CD14-positive monocyte (primary cell): ENCODE measurements around the gene MFN1. TPM values are rescaled to one million over a fixed set of nuclear protein-coding genes. Genes with fewer than 3 reads are reported as not detected.

Experiments used
- DNase-seq, 3 donors: peaks; one replicate each; pipeline ENCODE4 v3.0.0-alpha.2; 2011 to 2022
- H2AFZ ChIP-seq: 2 replicates; pipeline ENCODE4 v1.6.0; 2012; ENCODE audit warnings: mild to moderate bottlenecking, low read depth, low read length, inconsistent platforms; ENCODE audit not compliant: insufficient read depth, poor library complexity, severe bottlenecking
- H3K27ac ChIP-seq, 2 donors: 1 replicate in 1 of 2; 2 replicates in 1 of 2; pipeline ENCODE4 v1.5.1; 2012 to 2013; ENCODE audit warnings: low read length in 2 of 2, control low read depth in 1 of 2, inconsistent platforms in 1 of 2, low read depth in 1 of 2, mild to moderate bottlenecking in 1 of 2
- H3K27me3 ChIP-seq, 2 donors: one replicate each; pipeline versions ENCODE4 v1.6.0 to v1.6.1; 2011 to 2013; ENCODE audit warnings: low read length in 2 of 2; ENCODE audit not compliant: control insufficient read depth in 2 of 2, insufficient read depth in 2 of 2
- H3K36me3 ChIP-seq, 2 donors: replicated peaks in 1 of 2; 1 replicate in 1 of 2; 2 replicates in 1 of 2; pipeline versions ENCODE4 v1.5.1 to v1.6.1; 2012 to 2013; ENCODE audit warnings: low read length in 2 of 2, control low read depth in 1 of 2, inconsistent platforms in 1 of 2, mild to moderate bottlenecking in 1 of 2; ENCODE audit not compliant: insufficient read depth in 2 of 2, control insufficient read depth in 1 of 2
- H3K4me1 ChIP-seq, 2 donors: 1 replicate in 1 of 2; 2 replicates in 1 of 2; pipeline versions ENCODE4 v1.5.1 to v1.6.1; 2012 to 2013; ENCODE audit warnings: low read length in 2 of 2, control low read depth in 1 of 2, inconsistent platforms in 1 of 2, mild to moderate bottlenecking in 1 of 2, moderate library complexity in 1 of 2; ENCODE audit not compliant: insufficient read depth in 2 of 2, control insufficient read depth in 1 of 2
- H3K4me2 ChIP-seq: replicated peaks from 2 replicates; pipeline ENCODE3; 2012; ENCODE audit warnings: low read length, moderate library complexity, mild to moderate bottlenecking; ENCODE audit not compliant: poor library complexity, severe bottlenecking; ENCODE audit errors: extremely low read depth
- H3K4me3 ChIP-seq, 3 experiments: fragments of 200-600 bp in 1 of 3; sonication (generic) in 1 of 3; replicated peaks in 1 of 3; 1 replicate in 2 of 3; 2 replicates in 1 of 3; pipeline ENCODE4 v1.5.1; 2011 to 2013; ENCODE audit warnings: low read length in 3 of 3, mild to moderate bottlenecking in 3 of 3, control low read depth in 2 of 3, low read depth in 2 of 3, inconsistent platforms in 1 of 3, moderate library complexity in 1 of 3
- H3K79me2 ChIP-seq: 2 replicates; pipeline ENCODE4 v1.6.0; 2012; ENCODE audit warnings: mild to moderate bottlenecking, control low read depth, inconsistent platforms, low read length, moderate library complexity; ENCODE audit not compliant: insufficient read depth
- H3K9ac ChIP-seq: 2 replicates; pipeline ENCODE4 v1.6.0; 2017; ENCODE audit warnings: low read length, mild to moderate bottlenecking; ENCODE audit not compliant: insufficient read depth, poor library complexity, severe bottlenecking
- H3K9me3 ChIP-seq, 2 donors: replicated peaks in 1 of 2; 1 replicate in 1 of 2; 2 replicates in 1 of 2; pipeline versions ENCODE4 v1.5.1 to v1.6.1; 2012 to 2013; ENCODE audit warnings: low read length in 2 of 2, control low read depth in 1 of 2; ENCODE audit not compliant: control insufficient read depth in 1 of 2, insufficient read depth in 1 of 2
- H4K20me1 ChIP-seq: 2 replicates; pipeline ENCODE4 v1.6.0; 2012; ENCODE audit warnings: mild to moderate bottlenecking, low read length, control low read depth, moderate library complexity; ENCODE audit not compliant: insufficient read depth
- H3K27ac Mint-ChIP-seq, 7 donors: one replicate each; pipeline ENCODE4 v1.8.0; 2020; ENCODE audit warnings: mild to moderate bottlenecking in 7 of 7, mixed read lengths in 7 of 7, moderate library complexity in 6 of 7, inconsistent platforms in 2 of 7
- H3K27me3 Mint-ChIP-seq, 3 donors: one replicate each; pipeline ENCODE4 v1.8.0; 2021 to 2022; ENCODE audit warnings: low read depth in 3 of 3, mild to moderate bottlenecking in 3 of 3, mixed read lengths in 3 of 3, moderate library complexity in 3 of 3, inconsistent platforms in 1 of 3
- H3K36me3 Mint-ChIP-seq, 2 donors: one replicate each; pipeline ENCODE4 v1.8.0; 2020; ENCODE audit warnings: mixed read lengths in 2 of 2, inconsistent platforms in 1 of 2, mild to moderate bottlenecking in 1 of 2
- H3K4me1 Mint-ChIP-seq: one replicate; pipeline ENCODE4 v1.8.0; 2020; ENCODE audit warnings: mild to moderate bottlenecking, mixed read lengths
- H3K4me3 Mint-ChIP-seq, 2 donors: one replicate each; pipeline ENCODE4 v1.8.0; 2020; ENCODE audit warnings: mild to moderate bottlenecking in 2 of 2, mixed read lengths in 2 of 2, moderate library complexity in 1 of 2
- H3K9me3 Mint-ChIP-seq, 7 donors: one replicate each; pipeline ENCODE4 v1.8.0; 2020 to 2022; ENCODE audit warnings: mixed read lengths in 7 of 7, mild to moderate bottlenecking in 6 of 7, moderate library complexity in 6 of 7, inconsistent platforms in 2 of 7
- WGBS: methylation state at CpG from one replicate; pipeline ENCODE4 v1.1.5; 2013; ENCODE audit warnings: missing lambda C conversion rate; ENCODE audit not compliant: insufficient coverage; 5-methylcytosine and 5-hydroxymethylcytosine counted together
- intact Hi-C, 2 donors: fragments of 100-400 bp; cut with micrococcal nuclease; formaldehyde crosslinking; loops; one replicate each; pipeline versions ENCODE4 v1.15.0 to v1.15.1; 2023
- polyA plus RNA-seq, 3 donors: library from polyadenylated mRNA; depleted of rRNA in 1 of 3; unstranded in 2 of 3; stranded (reverse) in 1 of 3; fragments of 300-500 nt in 2 of 3; fragments of >200 nt in 1 of 3; fragmentation: Illumina TruSeq in 2 of 3; gene quantifications; 1 replicate in 2 of 3; 2 replicates in 1 of 3; pipeline ENCODE4 v1.2.3, GENCODE V29; 2012 to 2021
- TF ChIP-seq, protein P1 (sequence below): fragments of 200-600 bp; IDR thresholded peaks from one replicate; pipeline ENCODE4 v1.8.0; 2022; ENCODE audit warnings: antibody characterized with exemption, mild to moderate bottlenecking

Gene MFN1
- polyA plus RNA-seq, 3 donors = 5.6 to 15.2 (median 12.2) TPM

DNA sequence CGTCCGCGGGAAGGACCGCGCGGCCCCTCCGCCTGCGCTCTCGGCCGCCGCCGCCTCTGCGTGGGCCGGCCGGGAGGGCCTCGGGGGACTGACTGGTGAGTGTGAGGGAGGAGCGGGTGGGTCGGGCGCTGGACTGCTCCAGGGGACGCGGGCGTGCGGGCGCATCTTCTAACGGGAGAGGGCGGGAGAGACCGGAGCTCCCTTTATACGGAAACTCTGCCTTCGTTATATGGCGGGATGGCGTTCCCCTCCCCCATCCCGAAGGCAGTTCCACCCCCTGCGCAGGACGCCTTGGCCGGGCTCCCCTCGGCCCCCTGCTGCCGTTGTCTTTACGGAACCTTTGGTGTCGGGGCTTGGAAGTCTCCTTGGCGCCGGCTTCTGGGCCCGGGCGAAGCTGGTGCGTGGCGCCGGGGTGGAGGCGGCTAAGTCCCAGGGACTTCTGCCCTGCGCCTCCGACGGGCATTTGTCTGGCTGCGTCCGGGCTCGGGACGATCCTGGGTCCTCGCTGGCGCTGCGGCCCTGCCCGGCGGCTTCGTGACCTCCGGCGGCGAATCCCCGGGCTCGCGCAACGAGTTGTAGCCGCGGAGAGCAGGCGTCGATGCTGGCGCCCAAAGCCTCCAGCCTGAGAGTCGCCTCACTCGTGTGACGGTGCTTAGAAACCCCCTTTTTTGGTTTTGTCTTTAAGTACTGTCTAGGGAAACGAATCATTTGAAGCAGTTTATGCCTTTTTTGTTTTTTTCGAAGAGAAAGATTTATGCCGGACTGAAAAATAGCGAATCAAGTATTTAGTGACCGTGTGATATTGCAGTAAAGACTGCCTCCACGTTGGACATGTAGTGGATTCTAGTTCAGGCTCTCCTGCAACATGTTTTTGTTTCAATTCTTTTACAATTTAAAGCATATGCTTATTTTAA, 24.1 kb upstream of the MFN1 start:
- peak overlapping the region; percentile 86 to 95 for H3K4me3 Mint-ChIP-seq
- H3K4me1 Mint-ChIP-seq = peaks cover 31% of the 10 kb centered on the region
- peaks cover 7 to 21% of the 10 kb centered on the region in 2 donors for H3K36me3 Mint-ChIP-seq
- Histone ChIP-seq H3K4me3 (peak overlapping the region; percentile 54 to 94 (median 92)), H2AFZ (peak overlapping the region; percentile 92), H3K36me3 (peaks cover 8 to 9% of the 10 kb centered on the region in 2 donors), H3K79me2 (peaks cover 34% of the 10 kb centered on the region), H3K9ac (peak overlapping the region; percentile 82), H3K4me1 (peaks cover 18 to 35% of the 10 kb centered on the region in 2 donors), H3K27me3 (no peaks in the 10 kb centered on the region), H3K27ac (peak overlapping the region; percentile 75 to 87), H3K4me2 (peak overlapping the region; percentile 87), H3K9me3 (no peaks in the 10 kb centered on the region), H4K20me1 (no peaks in the 10 kb centered on the region)
- TF ChIP-seq, protein P1, sequence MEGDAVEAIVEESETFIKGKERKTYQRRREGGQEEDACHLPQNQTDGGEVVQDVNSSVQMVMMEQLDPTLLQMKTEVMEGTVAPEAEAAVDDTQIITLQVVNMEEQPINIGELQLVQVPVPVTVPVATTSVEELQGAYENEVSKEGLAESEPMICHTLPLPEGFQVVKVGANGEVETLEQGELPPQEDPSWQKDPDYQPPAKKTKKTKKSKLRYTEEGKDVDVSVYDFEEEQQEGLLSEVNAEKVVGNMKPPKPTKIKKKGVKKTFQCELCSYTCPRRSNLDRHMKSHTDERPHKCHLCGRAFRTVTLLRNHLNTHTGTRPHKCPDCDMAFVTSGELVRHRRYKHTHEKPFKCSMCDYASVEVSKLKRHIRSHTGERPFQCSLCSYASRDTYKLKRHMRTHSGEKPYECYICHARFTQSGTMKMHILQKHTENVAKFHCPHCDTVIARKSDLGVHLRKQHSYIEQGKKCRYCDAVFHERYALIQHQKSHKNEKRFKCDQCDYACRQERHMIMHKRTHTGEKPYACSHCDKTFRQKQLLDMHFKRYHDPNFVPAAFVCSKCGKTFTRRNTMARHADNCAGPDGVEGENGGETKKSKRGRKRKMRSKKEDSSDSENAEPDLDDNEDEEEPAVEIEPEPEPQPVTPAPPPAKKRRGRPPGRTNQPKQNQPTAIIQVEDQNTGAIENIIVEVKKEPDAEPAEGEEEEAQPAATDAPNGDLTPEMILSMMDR = no peak
- peaks cover 2 to 7% (median 4%) of the 10 kb centered on the region in 3 donors for H3K27me3 Mint-ChIP-seq
- peak overlapping the region; percentile 75 to 91 (median 81) for H3K27ac Mint-ChIP-seq
- H3K9me3 Mint-ChIP-seq = no peaks in the 10 kb centered on the region
- peak; percentile 39 to 48 (median 42) for DNase-seq
- WGBS = 1% methylated on average over 68 of the region's 81 CpGs
- intact Hi-C loops = loop anchor here in 1 of 2 donors (5.0 to 10.0 kb wide), 2 partner anchors 176 to 249 kb away; partner anchors contain the start of genes PIK3CA and ZMAT3

DNA sequence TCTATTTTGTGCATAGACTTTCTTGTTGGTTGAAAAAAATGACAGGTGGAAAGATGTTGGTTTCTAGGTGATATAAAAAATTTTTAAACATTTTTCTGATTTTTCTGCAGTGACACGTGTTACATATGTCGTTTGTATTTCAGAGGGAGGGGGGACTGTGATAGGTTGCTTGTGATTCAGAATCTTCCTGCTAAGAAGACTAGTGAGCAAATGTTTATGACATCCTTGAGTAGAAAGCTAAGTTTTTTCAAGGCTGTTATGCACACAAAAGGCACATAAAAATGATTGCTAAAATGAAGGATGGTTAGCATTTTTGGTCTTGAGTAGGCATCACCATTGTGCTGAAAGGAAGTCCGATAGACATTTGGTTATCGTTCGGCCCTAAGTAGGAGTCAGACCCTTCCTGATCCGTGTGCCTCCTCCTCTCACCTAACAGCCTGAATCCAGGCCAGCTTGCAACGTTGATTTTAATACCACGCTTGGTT, 23.2 kb upstream of the MFN1 start:
- H3K27ac ChIP-seq = peak overlapping the region in 1 of 2 donors; percentile 87
- peaks cover 14 to 18% of the 10 kb centered on the region in 2 donors for H3K36me3 ChIP-seq
- H3K27ac Mint-ChIP-seq = peak overlapping the region in 1 of 7 donors; percentile 20
- H2AFZ ChIP-seq = no peak overlapping the region
- no peaks in the 10 kb centered on the region for H3K27me3 ChIP-seq
- peak overlapping the region; percentile 54 to 94 (median 92) for H3K4me3 ChIP-seq
- peaks cover 18 to 35% of the 10 kb centered on the region in 2 donors for H3K4me1 ChIP-seq
- no peaks in the 10 kb centered on the region for H3K9me3 Mint-ChIP-seq
- 3% methylated on average over 6 of the region's 8 CpGs for WGBS
- H3K79me2 ChIP-seq = peaks cover 34% of the 10 kb centered on the region
- TF ChIP-seq, protein P1 = no peak
- peaks cover 14 to 29% of the 10 kb centered on the region in 2 donors for H3K36me3 Mint-ChIP-seq
- H3K4me2 ChIP-seq = peak overlapping the region; percentile 87
- H3K27me3 Mint-ChIP-seq = peaks cover 2 to 7% (median 4%) of the 10 kb centered on the region in 3 donors
- no peaks in the 10 kb centered on the region for H3K9me3 ChIP-seq
- H3K4me1 Mint-ChIP-seq = peaks cover 31% of the 10 kb centered on the region
- DNase-seq = no peak
- H4K20me1 ChIP-seq = no peaks in the 10 kb centered on the region
- intact Hi-C loops = loop anchor here in 1 of 2 donors (5.0 to 10.0 kb wide), 2 partner anchors 177 to 250 kb away; partner anchors contain the start of genes PIK3CA and ZMAT3
- H3K9ac ChIP-seq = peak overlapping the region; percentile 82
- peak overlapping the region; percentile 86 to 95 for H3K4me3 Mint-ChIP-seq
